ENCODE results near the gene KDM4B. TPM values are rescaled to one million over a fixed set of nuclear protein-coding genes. Genes with fewer than 3 reads are reported as not detected.
"Not testable (repeated sequence)": the region's sequence is repeated elsewhere in the genome, so short reads cannot be mapped to it uniquely, and the experiment has no call there.

KDM4B gene
- total RNA-seq, 1 donor from 2014 or later: 153 TPM

- peak; percentile 79 for DNase-seq
- no peak for TF ChIP-seq CTCF (IDR thresholded peaks at IDR 0.05; ENCODE audit: partially characterized antibody, unreplicated experiment)
- H3K9me3 Mint-ChIP-seq (ENCODE audit: unreplicated experiment): peaks cover 15% of the 10 kb centered on the region
- H3K4me1 Mint-ChIP-seq (ENCODE audit: low read depth, unreplicated experiment): peaks cover 23% of the 10 kb centered on the region
- peak overlapping the region; percentile 93 for H3K27ac Mint-ChIP-seq (ENCODE audit: unreplicated experiment)
- peaks cover 17% of the 10 kb centered on the region for H3K27me3 Mint-ChIP-seq (ENCODE audit: unreplicated experiment)
- H3K4me3 Mint-ChIP-seq (ENCODE audit: unreplicated experiment): peak overlapping the region; percentile 89
- H3K36me3 Mint-ChIP-seq (ENCODE audit: unreplicated experiment): no peaks in the 10 kb centered on the region
These were observed 2.5 kb downstream of the KDM4B start for GRCh38 chr19:4971424-4971793.

GRCh38 chr19:4971816-4972495 is 3.0 kb downstream of the KDM4B start:
- Mint-ChIP-seq H3K27ac (ENCODE audit: unreplicated experiment) (peak overlapping the region; percentile 93), H3K27me3 (ENCODE audit: unreplicated experiment) (peaks cover 17% of the 10 kb centered on the region), H3K36me3 (ENCODE audit: unreplicated experiment) (no peaks in the 10 kb centered on the region), H3K9me3 (ENCODE audit: unreplicated experiment) (peaks cover 15% of the 10 kb centered on the region), H3K4me1 (ENCODE audit: low read depth, unreplicated experiment) (peaks cover 26% of the 10 kb centered on the region), H3K4me3 (ENCODE audit: unreplicated experiment) (peak overlapping the region; percentile 89)
- no peak for TF ChIP-seq CTCF (IDR thresholded peaks at IDR 0.05; ENCODE audit: partially characterized antibody, unreplicated experiment)
- DNase-seq: no peak

GRCh38 chr19:4972509-4973230 is 3.8 kb downstream of the KDM4B start:
- peak overlapping the region; percentile 57 for H3K27ac Mint-ChIP-seq (ENCODE audit: unreplicated experiment)
- peaks cover 32% of the 10 kb centered on the region for H3K4me1 Mint-ChIP-seq (ENCODE audit: low read depth, unreplicated experiment)
- no peak for DNase-seq
- peak overlapping the region; percentile 89 for H3K4me3 Mint-ChIP-seq (ENCODE audit: unreplicated experiment)
- H3K36me3 Mint-ChIP-seq (ENCODE audit: unreplicated experiment): no peaks in the 10 kb centered on the region
- H3K27me3 Mint-ChIP-seq (ENCODE audit: unreplicated experiment): peaks cover 17% of the 10 kb centered on the region
- H3K9me3 Mint-ChIP-seq (ENCODE audit: unreplicated experiment): peaks cover 15% of the 10 kb centered on the region
- TF ChIP-seq CTCF (IDR thresholded peaks at IDR 0.05; ENCODE audit: partially characterized antibody, unreplicated experiment): no peak

- no peak for TF ChIP-seq CTCF (IDR thresholded peaks at IDR 0.05; ENCODE audit: partially characterized antibody, unreplicated experiment)
- no peaks in the 10 kb centered on the region for H3K36me3 Mint-ChIP-seq (ENCODE audit: unreplicated experiment)
- H3K4me1 Mint-ChIP-seq (ENCODE audit: low read depth, unreplicated experiment): peaks cover 39% of the 10 kb centered on the region
- H3K27ac Mint-ChIP-seq (ENCODE audit: unreplicated experiment): no peak overlapping the region
- DNase-seq: no peak
- peak overlapping the region; percentile 21 for H3K4me3 Mint-ChIP-seq (ENCODE audit: unreplicated experiment)
- H3K9me3 Mint-ChIP-seq (ENCODE audit: unreplicated experiment): peaks cover 17% of the 10 kb centered on the region
- peaks cover 12% of the 10 kb centered on the region for H3K27me3 Mint-ChIP-seq (ENCODE audit: unreplicated experiment)
These were observed 6.1 kb downstream of the KDM4B start for GRCh38 chr19:4974880-4975469.

- H3K36me3 Mint-ChIP-seq (ENCODE audit: unreplicated experiment); H3K4me3 Mint-ChIP-seq (ENCODE audit: unreplicated experiment): not testable (repeated sequence)
- peaks cover 39% of the 10 kb centered on the region for H3K4me1 Mint-ChIP-seq (ENCODE audit: low read depth, unreplicated experiment)
These were observed 6.7 kb downstream of the KDM4B start for GRCh38 chr19:4975601-4976000.

More at GRCh38 chr19:4975601-4976000, 6.7 kb downstream of the KDM4B start:
- Mint-ChIP-seq H3K27me3 (ENCODE audit: unreplicated experiment) (peaks cover 10% of the 10 kb centered on the region), H3K9me3 (ENCODE audit: unreplicated experiment) (peaks cover 14% of the 10 kb centered on the region)
- not testable (repeated sequence) for H3K27ac Mint-ChIP-seq (ENCODE audit: unreplicated experiment); DNase-seq

All from glutamatergic neuron (in vitro differentiated cells).